ENCODE results near the gene ZC3H10.

Gene ZC3H10

GRCh38 chr12:56101045-56101444, 17.0 kb upstream of the ZC3H10 start:
- peaks cover 35% of the 10 kb centered on the region for H3K36me3 ChIP-seq (ENCODE audit: control insufficient read depth, insufficient read depth, low read length)
- no peak overlapping the region for H3K4me3 ChIP-seq (ENCODE audit: low read length)
- WGBS (ENCODE audit: insufficient coverage, insufficient read length), result 100% methylated on average over 2 of the region's 14 CpGs
- DNase-seq (ENCODE audit: low read depth, low spot score), result no peak
- H3K27me3 ChIP-seq (ENCODE audit: control insufficient read depth, insufficient read depth, low read length), result no peaks in the 10 kb centered on the region
- H3K4me1 ChIP-seq (ENCODE audit: control insufficient read depth, insufficient read depth, low read length), result no peaks in the 10 kb centered on the region
- no peak overlapping the region for H3K27ac ChIP-seq (ENCODE audit: low read length)
- no peaks in the 10 kb centered on the region for H3K9me3 ChIP-seq (ENCODE audit: control insufficient read depth, insufficient read depth, low read length)

DNA sequence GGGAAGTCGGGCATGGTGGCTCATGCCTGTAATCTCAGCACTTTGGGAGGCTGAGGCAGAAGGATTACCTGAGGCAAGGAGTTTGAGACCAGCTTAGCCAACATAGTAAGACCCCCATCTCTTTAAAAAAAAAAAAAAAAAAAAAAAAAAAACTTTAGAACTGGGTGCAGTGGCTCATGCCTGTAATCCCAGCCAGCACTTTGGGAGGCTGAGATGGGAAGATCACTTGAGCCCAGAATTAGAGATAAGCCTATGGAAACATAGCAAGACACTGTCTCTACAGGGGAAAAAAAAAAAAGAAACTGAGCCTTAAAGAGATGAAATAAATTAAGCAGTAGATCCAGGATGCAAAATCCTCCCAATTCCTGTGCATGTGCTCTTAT, 15.4 kb upstream of the ZC3H10 start:
- DNase-seq (ENCODE audit: low read depth, low spot score), result no peak
- Histone ChIP-seq H3K27me3 (ENCODE audit: control insufficient read depth, insufficient read depth, low read length) (no peaks in the 10 kb centered on the region), H3K27ac (ENCODE audit: low read length) (no peak overlapping the region), H3K36me3 (ENCODE audit: control insufficient read depth, insufficient read depth, low read length) (peaks cover 32% of the 10 kb centered on the region), H3K4me3 (ENCODE audit: low read length) (no peak overlapping the region), H3K9me3 (ENCODE audit: control insufficient read depth, insufficient read depth, low read length) (no peaks in the 10 kb centered on the region), H3K4me1 (ENCODE audit: control insufficient read depth, insufficient read depth, low read length) (no peaks in the 10 kb centered on the region)
- WGBS (ENCODE audit: insufficient coverage, insufficient read length), result no CpG with 5 or more reads among the region's 1 CpG

DNA sequence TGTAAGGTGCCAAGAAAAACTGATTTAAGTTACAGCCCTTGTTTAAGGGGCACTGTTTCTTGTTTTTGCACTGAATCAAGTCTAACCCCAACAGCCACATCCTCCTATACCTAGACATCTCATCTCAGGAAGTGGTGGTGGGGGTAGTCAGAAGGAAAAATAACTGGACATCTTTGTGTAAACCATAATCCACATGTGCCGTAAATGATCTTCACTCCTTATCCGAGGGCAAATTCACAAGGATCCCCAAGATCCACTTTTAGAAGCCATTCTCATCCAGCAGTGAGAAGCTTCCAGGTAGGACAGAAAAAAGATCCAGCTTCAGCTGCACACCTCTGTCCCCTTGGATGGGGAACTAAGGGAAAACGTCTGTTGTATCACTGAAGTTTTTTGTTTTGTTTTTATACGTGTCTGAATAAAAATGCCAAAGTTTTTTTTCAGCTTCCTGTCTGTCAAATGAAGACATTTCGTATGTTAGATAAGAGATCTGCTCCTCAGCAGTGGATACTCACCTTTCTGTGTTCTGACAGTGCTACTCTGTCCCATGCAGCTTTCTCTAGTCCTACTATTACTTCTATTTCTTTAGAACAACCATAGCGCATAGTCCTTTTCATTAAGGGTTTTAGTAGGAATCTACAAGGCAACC, 14.9 kb upstream of the ZC3H10 start:
- DNase-seq (ENCODE audit: low read depth, low spot score), result no peak
- H3K27ac ChIP-seq (ENCODE audit: low read length), result no peak overlapping the region
- H3K27me3 ChIP-seq (ENCODE audit: control insufficient read depth, insufficient read depth, low read length), result no peaks in the 10 kb centered on the region
- no peaks in the 10 kb centered on the region for H3K4me1 ChIP-seq (ENCODE audit: control insufficient read depth, insufficient read depth, low read length)
- no peaks in the 10 kb centered on the region for H3K9me3 ChIP-seq (ENCODE audit: control insufficient read depth, insufficient read depth, low read length)
- H3K4me3 ChIP-seq (ENCODE audit: low read length), result no peak overlapping the region; the same call in 1 of the 2 replicates
- no CpG with 5 or more reads among the region's 6 CpGs for WGBS (ENCODE audit: insufficient coverage, insufficient read length)
- peaks cover 31% of the 10 kb centered on the region for H3K36me3 ChIP-seq (ENCODE audit: control insufficient read depth, insufficient read depth, low read length)

- no peaks in the 10 kb centered on the region for H3K4me1 ChIP-seq (ENCODE audit: control insufficient read depth, insufficient read depth, low read length)
- no peak overlapping the region for H3K27ac ChIP-seq (ENCODE audit: low read length)
Measured at GRCh38 chr12:56103823-56104108, 14.3 kb upstream of the ZC3H10 start.

GRCh38 chr12:56104109-56104814, 13.8 kb upstream of the ZC3H10 start, which contains the start of gene PA2G4:
PA2G4 (plus strand) TSS chr12:56104559; CDS start chr12:56104738, 179 bp downstream.
- H3K9me3 ChIP-seq (ENCODE audit: control insufficient read depth, insufficient read depth, low read length), result no peaks in the 10 kb centered on the region
- H3K36me3 ChIP-seq (ENCODE audit: control insufficient read depth, insufficient read depth, low read length), result peaks cover 25% of the 10 kb centered on the region
- WGBS (ENCODE audit: insufficient coverage, insufficient read length), result no CpG with 5 or more reads among the region's 60 CpGs
- no peaks in the 10 kb centered on the region for H3K27me3 ChIP-seq (ENCODE audit: control insufficient read depth, insufficient read depth, low read length)
- no peak within 1 kb of the TSS for H3K27ac ChIP-seq (ENCODE audit: low read length)
- no peaks in the 10 kb centered on the region for H3K4me1 ChIP-seq (ENCODE audit: control insufficient read depth, insufficient read depth, low read length)
- peak; percentile 98 for DNase-seq (ENCODE audit: low read depth, low spot score)
- peak within 1 kb of the TSS; percentile 75 for H3K4me3 ChIP-seq (ENCODE audit: low read length)

More at GRCh38 chr12:56103823-56104108, 14.3 kb upstream of the ZC3H10 start:
- H3K27me3 ChIP-seq (ENCODE audit: control insufficient read depth, insufficient read depth, low read length), result no peaks in the 10 kb centered on the region
- H3K36me3 ChIP-seq (ENCODE audit: control insufficient read depth, insufficient read depth, low read length), result peaks cover 27% of the 10 kb centered on the region
- H3K4me3 ChIP-seq (ENCODE audit: low read length), result peak overlapping the region; percentile 60; the same call in 1 of the 2 replicates
- no peak for DNase-seq (ENCODE audit: low read depth, low spot score)
- WGBS (ENCODE audit: insufficient coverage, insufficient read length), result no CpG with 5 or more reads among the region's 8 CpGs
- H3K9me3 ChIP-seq (ENCODE audit: control insufficient read depth, insufficient read depth, low read length), result no peaks in the 10 kb centered on the region

DNA sequence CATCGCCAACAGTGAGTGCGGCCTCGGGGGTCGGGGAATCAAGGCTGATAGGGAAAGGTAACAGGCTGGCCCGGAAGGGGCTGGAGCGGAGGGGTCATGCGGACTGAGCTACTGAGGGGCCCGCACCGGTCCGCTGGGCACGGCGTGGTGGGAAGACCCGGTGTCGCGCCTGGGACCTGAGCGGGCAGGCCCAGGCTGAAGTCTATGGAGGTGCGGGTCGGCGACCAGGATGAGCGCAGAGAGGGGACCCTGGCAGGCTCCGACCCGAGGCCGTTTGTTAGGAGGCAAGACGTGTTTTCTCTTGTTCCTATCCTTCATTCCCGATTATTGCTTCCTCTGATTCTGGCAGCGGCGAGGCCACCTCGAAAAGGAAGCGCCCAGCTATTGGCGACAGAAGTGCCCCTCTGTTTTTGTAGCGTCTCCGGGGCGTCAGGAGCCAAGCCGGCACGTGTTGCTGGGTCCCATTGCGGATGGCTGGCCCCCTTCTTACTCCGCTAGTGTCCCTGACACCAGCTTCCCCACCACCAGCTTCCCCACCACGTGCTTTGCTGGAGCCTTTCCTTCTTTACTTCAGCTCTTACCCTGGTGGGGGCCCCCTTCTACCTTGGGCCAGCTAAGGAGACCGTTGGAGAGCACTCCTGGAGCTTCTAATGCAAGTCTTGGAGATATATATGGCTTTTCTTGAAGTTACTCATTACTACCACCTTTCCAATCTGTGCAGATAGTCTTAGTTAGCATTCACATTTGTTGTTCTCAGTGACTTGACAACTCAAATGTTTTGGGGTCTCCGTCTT, 13.1 kb upstream of the ZC3H10 start:
- peaks cover 25% of the 10 kb centered on the region for H3K36me3 ChIP-seq (ENCODE audit: control insufficient read depth, insufficient read depth, low read length)
- no CpG with 5 or more reads among the region's 40 CpGs for WGBS (ENCODE audit: insufficient coverage, insufficient read length)

GRCh38 chr12:56105609-56105902, 12.5 kb upstream of the ZC3H10 start:
- DNase-seq (ENCODE audit: low read depth, low spot score), result no peak
- H3K4me1 ChIP-seq (ENCODE audit: control insufficient read depth, insufficient read depth, low read length), result no peaks in the 10 kb centered on the region
- no CpG with 5 or more reads among the region's 2 CpGs for WGBS (ENCODE audit: insufficient coverage, insufficient read length)
- no peak overlapping the region for H3K27ac ChIP-seq (ENCODE audit: low read length)
- H3K36me3 ChIP-seq (ENCODE audit: control insufficient read depth, insufficient read depth, low read length), result peaks cover 28% of the 10 kb centered on the region
- H3K9me3 ChIP-seq (ENCODE audit: control insufficient read depth, insufficient read depth, low read length), result no peaks in the 10 kb centered on the region
- no peaks in the 10 kb centered on the region for H3K27me3 ChIP-seq (ENCODE audit: control insufficient read depth, insufficient read depth, low read length)
- peak overlapping the region; percentile 75; the same call in 1 of the 2 replicates for H3K4me3 ChIP-seq (ENCODE audit: low read length)

More for the DNA sequence above, 13.1 kb upstream of the ZC3H10 start:
- Histone ChIP-seq H3K27me3 (ENCODE audit: control insufficient read depth, insufficient read depth, low read length) (no peaks in the 10 kb centered on the region), H3K27ac (ENCODE audit: low read length) (no peak overlapping the region), H3K4me1 (ENCODE audit: control insufficient read depth, insufficient read depth, low read length) (no peaks in the 10 kb centered on the region), H3K4me3 (ENCODE audit: low read length) (peak overlapping the region; percentile 75), H3K9me3 (ENCODE audit: control insufficient read depth, insufficient read depth, low read length) (no peaks in the 10 kb centered on the region)
- no peak for DNase-seq (ENCODE audit: low read depth, low spot score)

GRCh38 chr12:56107242-56107641, 10.8 kb upstream of the ZC3H10 start:
- Histone ChIP-seq H3K27me3 (ENCODE audit: control insufficient read depth, insufficient read depth, low read length) (no peaks in the 10 kb centered on the region), H3K9me3 (ENCODE audit: control insufficient read depth, insufficient read depth, low read length) (no peaks in the 10 kb centered on the region), H3K4me3 (ENCODE audit: low read length) (no peak overlapping the region), H3K27ac (ENCODE audit: low read length) (no peak overlapping the region), H3K4me1 (ENCODE audit: control insufficient read depth, insufficient read depth, low read length) (no peaks in the 10 kb centered on the region), H3K36me3 (ENCODE audit: control insufficient read depth, insufficient read depth, low read length) (peaks cover 34% of the 10 kb centered on the region)
- no peak for DNase-seq (ENCODE audit: low read depth, low spot score)
- no CpG with 5 or more reads among the region's 3 CpGs for WGBS (ENCODE audit: insufficient coverage, insufficient read length)

DNA sequence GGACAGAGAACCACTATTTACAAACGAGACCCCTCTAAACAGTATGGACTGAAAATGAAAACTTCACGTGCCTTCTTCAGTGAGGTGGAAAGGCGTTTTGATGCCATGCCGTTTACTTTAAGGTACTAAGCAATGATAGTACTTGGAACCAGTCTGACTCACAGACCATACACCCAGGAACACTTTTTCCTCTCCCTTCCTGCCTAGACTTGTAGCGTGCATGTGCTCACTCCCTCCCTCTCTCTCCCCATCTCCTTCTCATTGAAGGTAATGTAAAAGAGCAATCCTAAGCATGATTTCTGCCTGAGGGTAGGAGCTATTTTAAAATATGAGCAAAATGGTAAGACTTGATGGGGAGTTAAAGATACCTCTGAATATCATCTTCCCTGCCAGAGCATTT, 7.5 kb upstream of the ZC3H10 start:
- Histone ChIP-seq H3K9me3 (ENCODE audit: control insufficient read depth, insufficient read depth, low read length) (no peaks in the 10 kb centered on the region), H3K27ac (ENCODE audit: low read length) (no peak overlapping the region), H3K4me3 (ENCODE audit: low read length) (no peak overlapping the region), H3K27me3 (ENCODE audit: control insufficient read depth, insufficient read depth, low read length) (no peaks in the 10 kb centered on the region), H3K4me1 (ENCODE audit: control insufficient read depth, insufficient read depth, low read length) (no peaks in the 10 kb centered on the region), H3K36me3 (ENCODE audit: control insufficient read depth, insufficient read depth, low read length) (peaks cover 37% of the 10 kb centered on the region)
- no peak for DNase-seq (ENCODE audit: low read depth, low spot score)
- WGBS (ENCODE audit: insufficient coverage, insufficient read length), result no CpG with 5 or more reads among the region's 5 CpGs

GRCh38 chr12:56114084-56114483, 4.0 kb upstream of the ZC3H10 start:
- Histone ChIP-seq H3K36me3 (ENCODE audit: control insufficient read depth, insufficient read depth, low read length) (peaks cover 29% of the 10 kb centered on the region), H3K9me3 (ENCODE audit: control insufficient read depth, insufficient read depth, low read length) (no peaks in the 10 kb centered on the region), H3K4me1 (ENCODE audit: control insufficient read depth, insufficient read depth, low read length) (peaks cover 2% of the 10 kb centered on the region; the same call in 1 of the 2 replicates), H3K27ac (ENCODE audit: low read length) (no peak overlapping the region), H3K4me3 (ENCODE audit: low read length) (no peak overlapping the region), H3K27me3 (ENCODE audit: control insufficient read depth, insufficient read depth, low read length) (no peaks in the 10 kb centered on the region)
- no CpG with 5 or more reads among the region's 1 CpG for WGBS (ENCODE audit: insufficient coverage, insufficient read length)
- DNase-seq (ENCODE audit: low read depth, low spot score), result no peak

Data from iPS DF 6.9 (cell line).